GM12874 (cell line): ENCODE measurements around the gene MAN1A2.

Experiments
- CTCF ChIP-seq: IDR thresholded peaks from 2 replicates; pipeline ENCODE4 v1.5.1; 2011; ENCODE audit warnings: low read depth, mild to moderate bottlenecking, control low read depth, low read length, moderate library complexity; ENCODE audit not compliant: insufficient read depth

The MAN1A2 gene

GRCh38 chr1:117576236-117576635, 209.0 kb downstream of the MAN1A2 start:
- TF ChIP-seq CTCF: no peak

DNA sequence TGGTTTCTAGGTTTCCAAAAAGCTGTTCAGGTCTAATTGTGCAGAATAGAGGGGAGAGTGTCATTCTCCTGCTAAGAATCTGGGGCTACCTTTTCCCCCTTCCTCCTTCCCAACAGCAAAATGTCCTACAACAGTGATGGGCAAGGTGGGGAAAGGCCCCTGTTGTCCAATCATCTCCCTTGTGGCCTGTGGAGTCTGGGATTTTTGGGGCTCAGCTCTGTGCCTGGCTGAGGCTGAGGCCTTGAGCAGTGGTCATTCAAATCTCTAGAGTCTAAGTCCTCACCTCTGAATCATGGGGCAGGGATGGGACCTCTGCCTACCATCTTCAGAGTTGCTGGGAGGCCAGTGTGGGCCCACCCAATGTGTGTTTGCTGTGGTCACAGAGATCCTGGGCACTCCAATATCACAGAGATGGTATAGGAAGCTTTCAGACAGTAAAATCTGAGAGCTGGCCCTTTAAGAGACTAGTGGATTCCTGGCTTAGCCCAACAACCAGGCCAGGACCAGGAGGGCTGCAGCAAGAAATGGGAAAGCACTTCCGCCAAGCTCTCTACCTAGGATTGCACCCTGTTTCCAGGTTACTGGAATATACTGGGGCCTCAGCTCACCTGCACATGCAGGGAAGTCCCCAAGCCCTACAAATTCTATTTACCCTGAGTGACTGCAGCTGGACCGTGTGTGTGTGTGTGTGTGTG, 210.1 kb downstream of the MAN1A2 start:
- no peak for TF ChIP-seq CTCF

DNA sequence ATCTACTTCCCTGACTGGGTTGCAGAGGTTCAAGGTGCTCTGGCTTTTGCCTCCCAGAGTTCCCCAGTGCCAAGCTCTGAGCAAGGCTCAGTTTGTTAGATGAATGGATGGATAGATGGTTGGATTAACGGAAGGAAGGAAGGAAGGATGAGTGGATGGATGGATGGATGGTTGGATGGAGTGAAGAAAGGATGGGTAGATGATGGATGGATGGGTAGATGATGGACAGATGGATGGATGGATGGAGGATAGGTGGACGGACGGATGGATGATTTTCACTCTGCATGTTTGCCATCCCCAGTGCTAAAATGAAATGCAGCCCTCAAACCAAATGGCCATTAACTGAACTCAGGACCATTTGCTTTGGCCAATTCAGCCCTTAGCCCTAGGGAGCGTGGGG, 211.2 kb downstream of the MAN1A2 start:
- no peak for TF ChIP-seq CTCF
